ENCODE results near the gene TRAF3IP1. TPM values are rescaled to one million over a fixed set of nuclear protein-coding genes. Genes with fewer than 3 reads are reported as not detected.

Gene TRAF3IP1
- total RNA-seq, 2 experiments from 2014 or later, result 6.8 to 8.8 TPM

- CTCF ChIA-PET, result no interaction called here
- Mint-ChIP-seq H3K36me3 (no peaks in the 10 kb centered on the region), H3K9me3 (ENCODE audit: low read depth) (no peaks in the 10 kb centered on the region), H3K27ac (no peak overlapping the region), H3K4me3 (no peak overlapping the region), H3K27me3 (no peaks in the 10 kb centered on the region), H3K4me1 (peaks cover 9% of the 10 kb centered on the region)
- ATAC-seq (no peak), DNase-seq (no peak)
These were observed 88.5 kb downstream of the TRAF3IP1 start for GRCh38 chr2:238408615-238409340.

DNA sequence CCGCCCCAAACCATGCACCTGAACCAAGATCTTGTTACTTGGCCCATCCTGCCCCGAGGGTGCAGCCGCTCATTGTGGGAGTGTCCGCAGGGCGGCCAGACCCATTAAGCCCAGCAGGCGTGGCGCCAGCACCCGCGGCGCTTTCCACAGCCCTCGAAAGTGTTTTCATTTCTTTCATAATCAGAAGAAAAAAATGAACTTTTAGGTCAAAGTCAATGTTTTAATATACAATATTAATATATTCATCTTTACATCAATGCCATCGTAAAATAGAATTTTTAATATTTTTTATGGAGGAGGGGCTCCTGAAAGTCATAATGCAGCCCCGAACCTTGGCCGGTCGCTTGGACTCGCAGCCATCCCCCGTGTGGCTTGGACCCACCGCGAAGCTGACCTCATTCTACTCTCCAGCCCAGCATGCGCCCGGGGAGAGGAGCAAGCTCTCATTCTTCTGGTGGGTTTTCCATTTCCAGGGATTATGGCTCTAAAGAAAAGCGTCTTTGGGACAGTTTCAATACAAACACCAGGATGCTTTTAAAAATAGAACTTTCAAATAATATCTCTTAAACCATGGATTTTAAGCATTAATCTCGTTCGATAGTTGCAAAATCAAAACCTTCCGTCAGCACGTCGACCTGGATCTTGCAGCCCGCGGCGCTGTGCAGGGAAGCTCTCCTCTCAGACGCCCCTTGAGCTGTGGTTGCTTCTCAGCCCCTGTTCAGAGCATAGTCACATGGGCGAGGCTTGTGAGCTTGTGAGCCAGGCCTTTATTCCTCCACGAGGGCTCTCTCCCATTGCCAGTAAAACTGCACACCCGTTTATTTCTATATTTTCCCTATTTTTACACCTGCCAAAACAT lies 89.3 kb downstream of the TRAF3IP1 start:
- no peaks in the 10 kb centered on the region for H3K27me3 Mint-ChIP-seq
- no peak overlapping the region for H3K4me3 Mint-ChIP-seq
- no peaks in the 10 kb centered on the region for H3K36me3 Mint-ChIP-seq
- CTCF ChIA-PET, result no interaction called here
- peaks cover 9% of the 10 kb centered on the region for H3K4me1 Mint-ChIP-seq
- H3K27ac Mint-ChIP-seq, result no peak overlapping the region
- H3K9me3 Mint-ChIP-seq (ENCODE audit: low read depth), result no peaks in the 10 kb centered on the region
- ATAC-seq, result no peak
- no peak for DNase-seq

DNA sequence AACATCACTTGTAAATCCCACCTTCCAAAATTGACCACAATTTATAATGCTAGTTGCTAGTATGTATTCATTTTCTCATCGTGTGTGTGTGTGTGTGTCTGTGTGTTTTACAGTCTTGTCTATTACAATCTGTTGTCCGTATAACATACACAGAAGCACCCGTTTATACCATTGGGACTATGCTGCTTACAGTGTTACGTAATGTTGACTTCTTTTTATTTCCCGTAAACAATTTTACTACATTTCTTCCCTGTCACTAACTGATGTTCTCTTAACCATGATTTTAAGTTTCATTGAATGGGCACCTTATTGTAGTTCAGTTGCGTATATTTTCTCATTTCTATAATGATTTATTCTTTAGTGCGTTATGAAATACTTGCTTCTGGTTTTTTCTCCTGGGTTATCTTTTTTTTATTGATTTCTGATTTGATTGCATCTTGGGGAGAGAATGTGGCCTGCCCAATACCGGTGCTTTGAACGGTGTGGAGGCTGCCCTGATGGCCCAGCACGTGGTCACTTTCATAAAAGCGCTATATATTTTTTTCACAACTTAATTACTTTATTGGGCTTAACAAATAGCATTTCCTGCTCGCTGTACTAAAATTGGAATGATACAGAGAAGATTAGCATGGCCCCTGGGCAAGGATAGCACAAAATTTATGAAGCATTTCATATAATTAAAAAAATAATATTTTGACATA lies 91.9 kb downstream of the TRAF3IP1 start:
- DNase-seq (peak; percentile 12), ATAC-seq (no peak)
- Mint-ChIP-seq H3K27ac (no peak overlapping the region), H3K9me3 (ENCODE audit: low read depth) (peaks cover 5% of the 10 kb centered on the region), H3K36me3 (peaks cover 3% of the 10 kb centered on the region), H3K4me1 (peaks cover 8% of the 10 kb centered on the region), H3K4me3 (no peak overlapping the region), H3K27me3 (no peaks in the 10 kb centered on the region)
- CTCF ChIA-PET, result no interaction called here

DNA sequence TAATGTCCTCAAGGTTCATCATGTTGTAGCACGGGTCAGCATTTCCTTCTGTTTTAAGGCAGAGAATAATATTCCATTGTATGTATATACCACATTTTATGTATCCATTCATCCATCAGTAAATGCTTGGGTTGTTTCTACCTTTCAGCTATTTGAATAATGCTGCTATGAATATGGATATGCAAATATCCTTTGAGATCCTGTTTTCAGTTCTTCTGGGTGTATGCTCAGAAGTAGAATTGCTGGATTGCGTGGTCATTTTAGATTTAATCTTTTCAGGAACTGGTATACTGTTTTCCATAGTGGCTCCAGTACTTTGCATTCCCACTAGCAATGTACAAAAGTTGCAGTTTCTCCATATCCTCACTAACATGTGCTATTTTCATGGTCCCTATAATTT lies 93.0 kb downstream of the TRAF3IP1 start:
- no peak for ATAC-seq
- DNase-seq, result no peak
- H3K36me3 Mint-ChIP-seq, result peaks cover 3% of the 10 kb centered on the region
- H3K27me3 Mint-ChIP-seq, result no peaks in the 10 kb centered on the region
- H3K4me1 Mint-ChIP-seq, result peaks cover 8% of the 10 kb centered on the region
- no peak overlapping the region for H3K27ac Mint-ChIP-seq
- H3K9me3 Mint-ChIP-seq (ENCODE audit: low read depth), result peaks cover 5% of the 10 kb centered on the region
- H3K4me3 Mint-ChIP-seq, result no peak overlapping the region
- CTCF ChIA-PET, result no interaction called here

- H3K9me3 Mint-ChIP-seq (ENCODE audit: low read depth), result peaks cover 5% of the 10 kb centered on the region
- CTCF ChIA-PET, result interaction anchor here (1.6 kb wide), 1 partner anchor 24 kb away, joined by 3 read pairs; no protein-coding TSS in a partner anchor
- H3K36me3 Mint-ChIP-seq, result peaks cover 3% of the 10 kb centered on the region
- H3K27me3 Mint-ChIP-seq, result no peaks in the 10 kb centered on the region
- H3K27ac Mint-ChIP-seq, result no peak overlapping the region
- H3K4me3 Mint-ChIP-seq, result no peak overlapping the region
- DNase-seq, result peak; percentile 54
- peak; percentile 53 for ATAC-seq
- peaks cover 8% of the 10 kb centered on the region for H3K4me1 Mint-ChIP-seq
These were observed 94.9 kb downstream of the TRAF3IP1 start for GRCh38 chr2:238415036-238415764.

- DNase-seq (peak; percentile 12), ATAC-seq (no peak)
- no peaks in the 10 kb centered on the region for H3K27me3 Mint-ChIP-seq
- H3K4me1 Mint-ChIP-seq, result peaks cover 8% of the 10 kb centered on the region
- H3K4me3 Mint-ChIP-seq, result no peak overlapping the region
- no peak overlapping the region for H3K27ac Mint-ChIP-seq
- peaks cover 5% of the 10 kb centered on the region for H3K9me3 Mint-ChIP-seq (ENCODE audit: low read depth)
- peaks cover 3% of the 10 kb centered on the region for H3K36me3 Mint-ChIP-seq
- CTCF ChIA-PET, result no interaction called here
These were observed 95.6 kb downstream of the TRAF3IP1 start for GRCh38 chr2:238415893-238416292.

GRCh38 chr2:238418196-238418998 lies 98.1 kb downstream of the TRAF3IP1 start:
- no peak for ATAC-seq
- CTCF ChIA-PET, result interaction anchor here (0.9 kb wide), 1 partner anchor 95 kb away, joined by 3 read pairs; no protein-coding TSS in a partner anchor
- Mint-ChIP-seq H3K36me3 (peaks cover 3% of the 10 kb centered on the region), H3K4me3 (no peak overlapping the region), H3K4me1 (peaks cover 8% of the 10 kb centered on the region), H3K27me3 (no peaks in the 10 kb centered on the region), H3K9me3 (ENCODE audit: low read depth) (peaks cover 5% of the 10 kb centered on the region), H3K27ac (no peak overlapping the region)
- no peak for DNase-seq

DNA sequence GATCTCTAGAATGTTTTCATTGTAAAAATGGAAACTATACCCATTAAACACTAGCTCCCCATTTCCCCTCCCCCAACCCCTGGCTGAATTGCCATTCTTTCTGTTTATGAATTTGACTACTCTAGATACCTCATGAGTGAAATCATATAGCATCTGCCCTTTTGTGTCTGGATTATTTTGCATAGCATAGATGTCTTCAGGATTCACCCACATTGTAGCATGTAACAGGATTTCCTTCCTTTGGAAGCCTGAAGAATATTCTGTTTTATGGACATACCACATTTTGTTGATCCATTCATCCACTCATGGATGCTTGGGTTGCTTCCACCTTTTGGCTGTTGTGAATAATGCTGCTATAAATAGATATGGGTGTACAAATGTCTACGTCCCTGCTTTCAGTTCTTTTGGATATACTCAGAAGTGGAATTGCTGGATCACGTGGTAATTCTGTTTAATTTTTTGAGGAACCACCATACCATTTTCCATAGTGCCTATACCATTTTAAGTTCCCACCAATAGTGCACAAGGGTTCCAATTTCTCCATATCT lies 98.8 kb downstream of the TRAF3IP1 start:
- Mint-ChIP-seq H3K4me3 (no peak overlapping the region), H3K36me3 (peaks cover 3% of the 10 kb centered on the region), H3K27ac (no peak overlapping the region), H3K9me3 (ENCODE audit: low read depth) (peaks cover 5% of the 10 kb centered on the region), H3K4me1 (peaks cover 8% of the 10 kb centered on the region), H3K27me3 (no peaks in the 10 kb centered on the region)
- ATAC-seq, result no peak
- no peak for DNase-seq
- CTCF ChIA-PET, result interaction anchor here (0.9 kb wide), 1 partner anchor 94 kb away, joined by 3 read pairs; no protein-coding TSS in a partner anchor

DNA sequence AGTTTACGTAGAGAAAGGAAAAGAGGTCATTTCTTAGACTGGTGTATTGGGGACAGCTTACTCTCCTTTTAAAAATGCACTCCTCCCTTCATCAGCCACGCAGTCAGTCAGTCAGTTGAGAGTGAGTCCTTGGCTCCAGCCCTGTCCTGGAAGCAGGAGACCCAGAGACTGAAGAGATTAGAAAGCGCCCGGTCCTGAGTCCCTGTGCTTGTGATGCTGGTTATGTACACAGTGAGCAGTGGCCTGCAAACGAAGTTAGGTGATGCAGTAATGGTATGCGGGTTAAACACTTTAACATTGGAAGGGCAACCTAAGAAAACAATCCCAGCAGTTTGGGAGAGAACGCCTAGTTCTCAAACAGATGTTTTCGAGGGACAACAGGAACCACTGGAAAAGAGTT lies 100.1 kb downstream of the TRAF3IP1 start:
- H3K4me3 Mint-ChIP-seq, result no peak overlapping the region
- H3K4me1 Mint-ChIP-seq, result peaks cover 3% of the 10 kb centered on the region
- H3K27ac Mint-ChIP-seq, result no peak overlapping the region
- no peak for DNase-seq
- H3K27me3 Mint-ChIP-seq, result no peaks in the 10 kb centered on the region
- no peak for ATAC-seq
- peaks cover 5% of the 10 kb centered on the region for H3K9me3 Mint-ChIP-seq (ENCODE audit: low read depth)
- peaks cover 3% of the 10 kb centered on the region for H3K36me3 Mint-ChIP-seq
- CTCF ChIA-PET, result no interaction called here

GRCh38 chr2:238420878-238421694 lies 100.8 kb downstream of the TRAF3IP1 start:
- peaks cover 2% of the 10 kb centered on the region for H3K36me3 Mint-ChIP-seq
- DNase-seq (no peak), ATAC-seq (no peak)
- H3K27ac Mint-ChIP-seq, result no peak overlapping the region
- H3K4me1 Mint-ChIP-seq, result peaks cover 7% of the 10 kb centered on the region
- CTCF ChIA-PET, result no interaction called here
- no peaks in the 10 kb centered on the region for H3K27me3 Mint-ChIP-seq
- peaks cover 5% of the 10 kb centered on the region for H3K9me3 Mint-ChIP-seq (ENCODE audit: low read depth)
- no peak overlapping the region for H3K4me3 Mint-ChIP-seq

DNA sequence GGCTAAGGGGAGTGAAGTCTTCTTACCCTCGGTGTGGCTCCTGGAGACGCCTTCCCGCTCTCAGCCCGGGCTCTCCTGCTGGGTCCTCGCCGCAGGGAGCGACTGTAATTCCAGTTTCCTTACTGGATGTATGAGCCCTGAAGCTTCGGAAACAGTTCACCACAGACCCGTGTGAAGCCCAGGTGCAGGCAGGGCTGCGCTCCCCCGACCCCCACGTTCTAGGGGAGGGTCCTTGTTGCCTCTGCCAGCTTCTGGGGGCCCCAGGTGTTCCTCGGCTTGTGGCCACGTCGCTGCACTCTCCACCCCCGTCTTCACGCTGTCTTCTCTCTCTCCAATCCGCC lies 101.3 kb downstream of the TRAF3IP1 start:
- Mint-ChIP-seq H3K4me1 (peaks cover 9% of the 10 kb centered on the region), H3K4me3 (no peak overlapping the region), H3K36me3 (no peaks in the 10 kb centered on the region)

More for the DNA sequence above, 101.3 kb downstream of the TRAF3IP1 start:
- ATAC-seq, result no peak
- no peak overlapping the region for H3K27ac Mint-ChIP-seq
- DNase-seq, result no peak
- CTCF ChIA-PET, result no interaction called here
- no peaks in the 10 kb centered on the region for H3K27me3 Mint-ChIP-seq
- H3K9me3 Mint-ChIP-seq (ENCODE audit: low read depth), result peaks cover 2% of the 10 kb centered on the region

All from activated CD8-positive, alpha-beta memory T cell treated with anti-CD3 and anti-CD28 coated beads, Interleukin-2, amount 10 ng/mL, durations not matched to agents 7 days and 5 days (primary cell).